Lower leg skin (tissue), 4 donors: Measurements from ENCODE around the gene CHAC1. TPM values are rescaled to one million over a fixed set of nuclear protein-coding genes. Genes with fewer than 3 reads are reported as not detected.

ENCODE experiments used
- DNase-seq, 2 donors: peaks; one replicate each; pipeline ENCODE4 v3.0.0-alpha.2; 2019; ENCODE audit warnings: low spot score in 2 of 2
- H3K4me3 ChIP-seq: fragments of 200-600 bp; sonication (generic); 2 replicates; pipeline ENCODE4 v1.5.1; 2017; ENCODE audit warnings: mild to moderate bottlenecking, low read depth; ENCODE audit not compliant: poor library complexity, severe bottlenecking
- CTCF ChIP-seq, 3 donors: fragments of 450-650 bp; IDR thresholded peaks; one replicate each; pipeline ENCODE4 v1.5.1; 2016; ENCODE audit warnings: antibody characterized with exemption in 3 of 3, mild to moderate bottlenecking in 3 of 3, moderate library complexity in 2 of 3
- POLR2A ChIP-seq, 2 donors: fragments of 450-650 bp; IDR thresholded peaks; one replicate each; pipeline ENCODE4 v1.6.1; 2016 to 2017; ENCODE audit warnings: antibody characterized with exemption in 2 of 2, mild to moderate bottlenecking in 1 of 2, moderate library complexity in 1 of 2
- WGBS, 2 donors: methylation state at CpG; one replicate each; pipeline ENCODE4 v1.1.5; 2018; 5-methylcytosine and 5-hydroxymethylcytosine counted together
- intact Hi-C: fragments of 100-400 bp; cut with DNase I; formaldehyde crosslinking; loops from one replicate; pipeline ENCODE4 v1.15.0; 2023; ENCODE audit warnings: low total_unique reads
- total RNA-seq, 4 donors: library from RNA; depleted of rRNA; stranded (reverse); fragments of >200 nt; gene quantifications; one replicate each; pipeline ENCODE4 v1.1.0, GENCODE V29; 2016

The CHAC1 gene
- total RNA-seq, 4 donors from 2014 or later = 0.81 to 13.6 (median 4.4) TPM; not detected in 1

- DNase-seq = peak; percentile 62 to 96
- H3K4me3 ChIP-seq = peak overlapping the region; percentile 32
- intact Hi-C loops = no loop called here
- TF ChIP-seq POLR2A (IDR thresholded peaks at IDR 0.05) (no peak), CTCF (IDR thresholded peaks at IDR 0.05) (no peak)
- WGBS, 2 donors = 1 to 2% methylated on average over 25 to 64 of the region's 92 CpGs
Observed at GRCh38 chr15:40941528-40942336, 11.5 kb upstream of the CHAC1 start.

- intact Hi-C loops = no loop called here
- no peak for TF ChIP-seq POLR2A (IDR thresholded peaks at IDR 0.05)
- no peak for TF ChIP-seq CTCF (IDR thresholded peaks at IDR 0.05)
- no peak for DNase-seq
- 33% methylated on average over 15 of the region's 15 CpGs for WGBS, 2 donors
- H3K4me3 ChIP-seq = peak overlapping the region; percentile 26
Observed at GRCh38 chr15:40942337-40942854, 10.9 kb upstream of the CHAC1 start.

- no peak for TF ChIP-seq POLR2A (IDR thresholded peaks at IDR 0.05)
- no peak for TF ChIP-seq CTCF (IDR thresholded peaks at IDR 0.05)
- no peak overlapping the region for H3K4me3 ChIP-seq
- WGBS, 2 donors = 75 to 79% methylated on average over 12 of the region's 12 CpGs
- intact Hi-C loops = no loop called here
- no peak for DNase-seq
Observed at GRCh38 chr15:40942878-40943277, 10.4 kb upstream of the CHAC1 start.

GRCh38 chr15:40943764-40944365, 9.4 kb upstream of the CHAC1 start:
- 87 to 99% methylated on average over 8 to 9 of the region's 9 CpGs for WGBS, 2 donors
- H3K4me3 ChIP-seq = no peak overlapping the region
- no peak for DNase-seq
- intact Hi-C loops = no loop called here
- TF ChIP-seq CTCF (IDR thresholded peaks at IDR 0.05) = no peak
- no peak for TF ChIP-seq POLR2A (IDR thresholded peaks at IDR 0.05)

- no peak for DNase-seq
- TF ChIP-seq POLR2A (IDR thresholded peaks at IDR 0.05) (no peak), CTCF (IDR thresholded peaks at IDR 0.05) (no peak)
- no peak overlapping the region for H3K4me3 ChIP-seq
- intact Hi-C loops = no loop called here
- 96 to 97% methylated on average over 11 of the region's 11 CpGs for WGBS, 2 donors
Observed at GRCh38 chr15:40944510-40945296, 8.6 kb upstream of the CHAC1 start.
